IMR-90 (cell line): Measurements from ENCODE around the gene CSF2RB. TPM values are rescaled to one million over a fixed set of nuclear protein-coding genes. Genes with fewer than 3 reads are reported as not detected.

Experiments used
- ATAC-seq: fragments of 200-7000 bp; cut with Tn5 transposase; 2 replicates; pipeline ENCODE4 v1.9.1; 2020; ENCODE audit warnings: low read depth, mild to moderate bottlenecking, moderate library complexity
- BruUV-seq: library from RNA; stranded (reverse); fragments of 400-500 nt; replicated peaks from 2 replicates; lab custom pipeline; 2021; lab: Mats Ljungman, UMichigan
- CTCF ChIA-PET: fragments of 300-600 bp; formaldehyde crosslinking; extraction: SDS; loops from one replicate; lab custom pipeline; 2021; ENCODE audit warnings: antibody characterized with exemption; lab: Yijun Ruan, JAX
- POLR2A ChIA-PET: fragments of 300-600 bp; sonication (Branson Sonifier 250); formaldehyde crosslinking; loops from one replicate; lab custom pipeline; 2022; ENCODE audit warnings: antibody characterized with exemption; ENCODE audit not compliant: unreplicated experiment; lab: Charles Lee
- DNase-seq: peaks from one replicate; pipeline ENCODE4 v3.0.0; 2013
- H2AFZ ChIP-seq: replicated peaks from 2 replicates; pipeline ENCODE3; 2013; ENCODE audit warnings: low read length, mild to moderate bottlenecking; ENCODE audit not compliant: poor library complexity
- H2AK5ac ChIP-seq: 2 replicates; pipeline ENCODE4 v1.6.1; 2013; ENCODE audit warnings: low read depth, low read length, inconsistent platforms
- H2AK9ac ChIP-seq: replicated peaks from 2 replicates; pipeline ENCODE3; 2013; ENCODE audit warnings: mild to moderate bottlenecking, low read depth, low read length, moderate library complexity; ENCODE audit not compliant: poor library complexity
- H2BK120ac ChIP-seq: 2 replicates; pipeline ENCODE4 v1.6.1; 2013; ENCODE audit warnings: low read depth, low read length, inconsistent platforms
- H2BK15ac ChIP-seq: 3 replicates; pipeline ENCODE4 v1.6.1; 2013; ENCODE audit warnings: low read depth, low read length, inconsistent platforms
- H2BK20ac ChIP-seq: 2 replicates; pipeline ENCODE4 v1.6.1; 2013; ENCODE audit warnings: low read depth, mild to moderate bottlenecking, inconsistent platforms, low read length, moderate library complexity
- H2BK5ac ChIP-seq: 2 replicates; pipeline ENCODE4 v1.6.1; 2013; ENCODE audit warnings: mild to moderate bottlenecking, low read depth, low read length, inconsistent platforms; ENCODE audit not compliant: poor library complexity, severe bottlenecking
- H3K14ac ChIP-seq: replicated peaks from 2 replicates; pipeline ENCODE4 v1.6.1; 2013; ENCODE audit warnings: low read depth, low read length, inconsistent platforms
- H3K18ac ChIP-seq: 2 replicates; pipeline ENCODE4 v1.6.1; 2013; ENCODE audit warnings: low read depth, low read length, control low read depth
- H3K23ac ChIP-seq: 2 replicates; pipeline ENCODE4 v1.6.1; 2013; ENCODE audit warnings: low read depth, low read length, inconsistent platforms
- H3K27ac ChIP-seq: 2 replicates; pipeline ENCODE4 v1.5.1; 2013; ENCODE audit warnings: mild to moderate bottlenecking, control low read depth, low read length; ENCODE audit not compliant: insufficient read depth
- H3K27me3 ChIP-seq: 2 replicates; pipeline ENCODE4 v1.6.1; 2013; ENCODE audit warnings: low read length; ENCODE audit not compliant: control insufficient read depth, insufficient read depth
- H3K36me3 ChIP-seq: 2 replicates; pipeline ENCODE4 v1.6.1; 2013; ENCODE audit warnings: low read length, mixed read lengths; ENCODE audit not compliant: control insufficient read depth, insufficient read depth
- H3K4ac ChIP-seq: 2 replicates; pipeline ENCODE4 v1.6.1; 2013; ENCODE audit warnings: low read depth, low read length, inconsistent platforms
- H3K4me1 ChIP-seq: 2 replicates; pipeline ENCODE4 v1.6.1; 2013; ENCODE audit warnings: low read length, mixed read lengths; ENCODE audit not compliant: control insufficient read depth, insufficient read depth
- H3K4me2 ChIP-seq: 2 replicates; pipeline ENCODE4 v1.6.1; 2013; ENCODE audit warnings: low read depth, mild to moderate bottlenecking, control low read depth, low read length, moderate library complexity
- H3K4me3 ChIP-seq: 2 replicates; pipeline ENCODE4 v1.5.1; 2013; ENCODE audit warnings: low read depth, mild to moderate bottlenecking, control low read depth, low read length, moderate library complexity; ENCODE audit not compliant: insufficient read depth
- H3K56ac ChIP-seq: 2 replicates; pipeline ENCODE4 v1.6.1; 2013; ENCODE audit warnings: low read length, inconsistent platforms; ENCODE audit not compliant: insufficient read depth; ENCODE audit errors: extremely low read depth
- H3K79me1 ChIP-seq, 2 experiments: 2 replicates each; pipeline ENCODE4 v1.6.1; 2013; ENCODE audit warnings: low read length in 2 of 2, inconsistent platforms in 1 of 2, low read depth in 1 of 2
- H3K9ac ChIP-seq: 2 replicates; pipeline ENCODE4 v1.6.1; 2013; ENCODE audit warnings: low read depth, low read length, control low read depth
- H3K9me1 ChIP-seq: 2 replicates; pipeline ENCODE4 v1.6.1; 2013; ENCODE audit warnings: low read length, inconsistent platforms; ENCODE audit not compliant: insufficient read depth
- H3K9me3 ChIP-seq: 2 replicates; pipeline ENCODE4 v1.6.1; 2013; ENCODE audit warnings: low read length; ENCODE audit not compliant: control insufficient read depth, insufficient read depth
- H4K20me1 ChIP-seq: 2 replicates; pipeline ENCODE4 v1.6.1; 2013; ENCODE audit warnings: low read length, inconsistent platforms; ENCODE audit not compliant: insufficient read depth
- H4K5ac ChIP-seq: 2 replicates; pipeline ENCODE4 v1.6.1; 2013; ENCODE audit warnings: mild to moderate bottlenecking, low read depth, low read length, control low read depth
- H4K8ac ChIP-seq, 2 experiments: 2 replicates each; pipeline ENCODE4 v1.6.1; 2013; ENCODE audit warnings: low read depth in 2 of 2, low read length in 2 of 2, control low read depth in 1 of 2, inconsistent platforms in 1 of 2
- H4K91ac ChIP-seq: 2 replicates; pipeline ENCODE4 v1.6.1; 2013; ENCODE audit warnings: low read depth, low read length, inconsistent platforms; ENCODE audit not compliant: insufficient read depth
- CHD1 ChIP-seq: IDR thresholded peaks from 2 replicates; pipeline ENCODE4 v1.6.1; 2012; ENCODE audit warnings: low read depth, low read length, improper control_type of control experiment
- FOS ChIP-seq: fragments of 150-350 bp; IDR thresholded peaks from 2 replicates; pipeline ENCODE4 v1.6.1; 2016; ENCODE audit warnings: low read depth, low read length
- MAFK ChIP-seq: IDR thresholded peaks from 2 replicates; pipeline ENCODE4 v1.6.1; 2012; ENCODE audit warnings: low read depth, low read length, improper control_type of control experiment
- MAZ ChIP-seq: IDR thresholded peaks from 2 replicates; pipeline ENCODE4 v1.6.1; 2012; ENCODE audit warnings: low read depth, mild to moderate bottlenecking, low read length, improper control_type of control experiment, moderate library complexity, borderline replicate concordance
- MXI1 ChIP-seq: IDR thresholded peaks from 2 replicates; pipeline ENCODE4 v1.6.1; 2012; ENCODE audit warnings: low read depth, mild to moderate bottlenecking, low read length, moderate library complexity, borderline replicate concordance
- RAD21 ChIP-seq: IDR thresholded peaks from 2 replicates; pipeline ENCODE4 v1.6.1; 2012; ENCODE audit warnings: low read length, improper control_type of control experiment
- RCOR1 ChIP-seq: IDR thresholded peaks from 2 replicates; pipeline ENCODE4 v1.6.1; 2012; ENCODE audit warnings: mild to moderate bottlenecking, low read length, improper control_type of control experiment; ENCODE audit not compliant: insufficient replicate concordance
- SMC3 ChIP-seq: fragments of 150-350 bp; IDR thresholded peaks from 2 replicates; pipeline ENCODE4 v1.6.1; 2016; ENCODE audit warnings: low read depth, mild to moderate bottlenecking, antibody characterized with exemption, low read length, moderate library complexity
- WGBS, 2 experiments: methylation state at CpG; one replicate each; pipeline versions ENCODE4 v1.1.5 to v1.1.7; 2013; ENCODE audit warnings: missing lambda C conversion rate in 2 of 2; ENCODE audit not compliant: insufficient read length in 1 of 2; ENCODE audit errors: extremely low coverage in 2 of 2; 5-methylcytosine and 5-hydroxymethylcytosine counted together
- dilution Hi-C: fragments of 300-500 bp; cut with HindIII; formaldehyde crosslinking; loops from one replicate; pipeline ENCODE4 v1.14.3; 2018; ENCODE audit warnings: low sequenced_read_pairs; ENCODE audit not compliant: unreplicated experiment
- in situ Hi-C: fragments of 300-500 bp; cut with MboI; formaldehyde crosslinking; loops from 3 replicates; pipeline ENCODE4 v1.14.3; 2019; ENCODE audit warnings: low sequenced_read_pairs, inconsistent platforms, mixed read lengths
- intact Hi-C: fragments of 100-400 bp; cut with micrococcal nuclease; formaldehyde crosslinking; loops from 2 replicates; pipeline ENCODE4 v1.10.0; 2022
- polyA plus RNA-seq, 3 experiments: library from polyadenylated mRNA; depleted of rRNA; stranded (reverse); fragments of >200 nt; gene quantifications; 2 replicates each; pipeline ENCODE4 v1.2.3, GENCODE V29; 2012; ENCODE audit warnings: low replicate concordance in 1 of 3
- total RNA-seq: library from RNA; depleted of rRNA; stranded (reverse); fragments of >200 nt; gene quantifications from 2 replicates; pipeline ENCODE4 v1.2.3, GENCODE V29; 2012

Gene CSF2RB
- total and polyA plus RNA-seq, 2 of the 4 experiments (the other 2 are of a cell fraction), result not detected

DNA sequence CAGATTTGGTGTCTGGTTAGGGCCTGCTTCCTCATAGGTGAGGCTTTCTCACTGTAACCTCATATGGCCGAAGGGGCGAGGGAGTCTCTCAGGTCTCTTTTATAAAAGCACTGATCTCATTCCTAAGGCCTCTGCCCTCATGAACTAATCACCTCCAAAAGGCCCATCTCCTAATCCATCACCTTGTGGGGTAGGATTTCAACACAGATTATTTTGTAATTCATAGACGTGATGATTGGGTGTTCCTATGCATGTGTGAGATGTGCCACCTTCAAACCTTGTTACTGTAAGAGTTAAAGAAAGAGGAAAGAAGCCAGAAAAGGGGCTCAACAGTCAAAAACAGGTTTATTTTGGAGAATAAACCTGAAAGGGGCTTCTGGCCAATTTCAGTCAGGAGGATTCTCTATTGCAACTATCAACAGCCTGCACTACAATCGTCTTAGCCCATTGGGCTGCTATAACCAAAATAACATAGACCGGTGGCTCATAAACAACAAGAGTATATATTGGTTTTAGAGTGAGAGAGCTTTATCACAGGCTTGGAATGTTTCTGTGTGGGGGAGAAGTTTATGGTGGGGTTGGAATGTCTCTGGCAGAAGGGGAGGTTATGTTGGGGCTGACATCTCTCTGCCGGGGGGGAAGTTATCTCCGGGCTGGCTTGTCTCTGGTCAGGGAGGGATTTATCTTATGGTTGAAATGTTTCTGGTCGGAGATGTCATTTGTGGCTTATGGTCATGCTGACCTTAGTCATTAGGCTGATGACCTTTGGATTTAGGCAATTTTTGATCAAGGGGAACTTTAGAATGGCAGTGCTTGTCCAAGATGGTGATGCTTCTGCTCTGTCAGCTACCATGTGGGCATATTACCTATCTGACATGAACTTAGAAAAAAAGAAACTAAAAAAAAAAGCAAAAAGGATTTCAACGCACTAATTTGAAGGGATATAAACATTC is 35.1 kb downstream of the CSF2RB start:
- Histone ChIP-seq H2AK5ac (no peak overlapping the region), H4K8ac (no peak overlapping the region), H3K27me3 (peaks cover 8% of the 10 kb centered on the region), H3K18ac (no peak overlapping the region), H3K14ac (no peak overlapping the region), H2BK20ac (no peak overlapping the region), H2AK9ac (no peak overlapping the region), H3K4me1 (no peaks in the 10 kb centered on the region), H2BK15ac (no peak overlapping the region), H3K9me3 (no peaks in the 10 kb centered on the region), H3K4me2 (no peak overlapping the region), H4K20me1 (no peaks in the 10 kb centered on the region), H4K91ac (no peak overlapping the region), H4K5ac (no peak overlapping the region), H3K23ac (no peak overlapping the region), H2BK120ac (no peak overlapping the region), H3K9ac (no peak overlapping the region), H3K36me3 (no peaks in the 10 kb centered on the region), H2AFZ (no peak overlapping the region), H3K79me1 (no peaks in the 10 kb centered on the region), H3K4me3 (no peak overlapping the region), H3K4ac (no peak overlapping the region), H3K9me1 (no peaks in the 10 kb centered on the region), H3K27ac (no peak overlapping the region), H3K56ac (no peak overlapping the region), H2BK5ac (no peak overlapping the region)
- POLR2A ChIA-PET, result no interaction called here
- BruUV-seq, result no TSS peak
- ATAC-seq (peak; percentile 37; the same call in 1 of the 2 replicates), DNase-seq (no peak)
- no CpG with 5 or more reads among the region's 9 CpGs for WGBS, 2 experiments
- intact Hi-C loops, result no loop called here
- in situ Hi-C loops, result no loop called here
- CTCF ChIA-PET, result no interaction called here
- no peak for TF ChIP-seq MAFK
- no peak for TF ChIP-seq RCOR1
- TF ChIP-seq CHD1, result no peak
- TF ChIP-seq SMC3, result no peak
- no peak for TF ChIP-seq MAZ
- TF ChIP-seq FOS, result no peak
- no peak for TF ChIP-seq MXI1
- TF ChIP-seq RAD21, result no peak
- dilution Hi-C loops, result no loop called here
